DMS53 treated with DMSO at 0.1 percent for 48 hours (cell line): ENCODE measurements around the gene CPSF3.
"Not testable (repeated sequence)": the region's sequence is repeated elsewhere in the genome, so short reads cannot be mapped to it uniquely, and the experiment has no call there.

Experiments used
- DNase-seq: peaks from one replicate; lab custom pipeline; 2025; ENCODE audit not compliant: unreplicated experiment; lab: John Stamatoyannopoulos, UW

Gene CPSF3

DNA sequence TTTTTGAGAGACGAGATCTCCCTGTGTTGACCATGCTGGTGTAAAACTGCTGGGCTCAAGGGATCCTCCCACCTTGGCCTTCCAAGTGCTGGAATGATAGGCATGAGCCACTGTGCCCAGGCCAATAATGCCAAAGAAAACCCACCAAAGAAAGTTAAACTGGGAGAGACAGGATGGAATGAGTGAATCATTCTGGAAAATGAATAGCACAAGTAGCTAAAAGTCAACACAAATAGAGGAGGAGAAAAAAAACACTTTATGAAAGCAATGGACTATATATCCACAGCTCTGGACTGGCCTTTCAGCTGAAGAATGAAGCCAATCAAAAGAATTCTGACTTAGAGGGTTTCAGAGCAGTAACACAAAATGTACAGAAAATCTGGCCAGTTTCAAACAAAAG lies 74.8 kb downstream of the CPSF3 start:
- DNase-seq: no peak

GRCh38 chr2:9508931-9509330 lies 85.5 kb downstream of the CPSF3 start:
- no peak for DNase-seq

GRCh38 chr2:9513946-9514345 lies 90.5 kb downstream of the CPSF3 start:
- not testable (repeated sequence) for DNase-seq

GRCh38 chr2:9517118-9517782 lies 93.8 kb downstream of the CPSF3 start:
- no peak for DNase-seq

DNA sequence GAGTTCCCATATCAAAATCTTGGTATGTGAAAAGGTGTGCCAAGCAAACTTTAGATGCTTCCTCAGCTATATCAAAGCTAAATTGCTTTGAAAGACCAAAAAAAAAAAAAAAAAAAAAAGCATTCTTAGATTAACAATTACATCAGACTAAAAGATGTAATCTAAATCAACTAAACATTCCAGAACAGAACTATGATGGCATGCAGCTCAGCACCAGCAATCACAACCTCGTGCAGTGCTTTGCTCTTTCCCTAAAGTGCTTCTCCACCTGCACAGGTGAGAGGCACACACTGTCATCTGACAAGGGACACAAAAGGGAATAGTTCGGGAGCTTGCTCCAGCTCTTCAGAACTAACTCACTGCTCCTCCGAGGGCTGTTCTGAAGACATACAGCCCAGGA lies 94.7 kb downstream of the CPSF3 start:
- no peak for DNase-seq

- DNase-seq: no peak
These were observed 95.3 kb downstream of the CPSF3 start for GRCh38 chr2:9518780-9519179.

GRCh38 chr2:9519250-9519649 lies 95.8 kb downstream of the CPSF3 start:
- no peak for DNase-seq
